Measurements from ENCODE around the gene ILF3. TPM values are rescaled to one million over a fixed set of nuclear protein-coding genes. Genes with fewer than 3 reads are reported as not detected.

ILF3 gene
- polyA plus RNA-seq, 1 experiment = 155 TPM

GRCh38 chr19:10624585-10624984 is 29.6 kb upstream of the ILF3 start:
- no peak for DNase-seq (ENCODE audit: low read depth, low spot score)
- CTCF ChIA-PET = no interaction called here
- Histone ChIP-seq H3K27ac (ENCODE audit: low read depth, low read length) (no peak overlapping the region), H3K9me3 (ENCODE audit: control insufficient read depth, insufficient read depth, low read length) (no peaks in the 10 kb centered on the region), H3K27me3 (ENCODE audit: control insufficient read depth, insufficient read depth, low read length) (no peaks in the 10 kb centered on the region), H3K4me3 (ENCODE audit: low read depth, low read length) (no peak overlapping the region; the same call in 1 of the 2 replicates)
- POLR2A ChIA-PET = no interaction called here
- TF ChIP-seq, protein P1, sequence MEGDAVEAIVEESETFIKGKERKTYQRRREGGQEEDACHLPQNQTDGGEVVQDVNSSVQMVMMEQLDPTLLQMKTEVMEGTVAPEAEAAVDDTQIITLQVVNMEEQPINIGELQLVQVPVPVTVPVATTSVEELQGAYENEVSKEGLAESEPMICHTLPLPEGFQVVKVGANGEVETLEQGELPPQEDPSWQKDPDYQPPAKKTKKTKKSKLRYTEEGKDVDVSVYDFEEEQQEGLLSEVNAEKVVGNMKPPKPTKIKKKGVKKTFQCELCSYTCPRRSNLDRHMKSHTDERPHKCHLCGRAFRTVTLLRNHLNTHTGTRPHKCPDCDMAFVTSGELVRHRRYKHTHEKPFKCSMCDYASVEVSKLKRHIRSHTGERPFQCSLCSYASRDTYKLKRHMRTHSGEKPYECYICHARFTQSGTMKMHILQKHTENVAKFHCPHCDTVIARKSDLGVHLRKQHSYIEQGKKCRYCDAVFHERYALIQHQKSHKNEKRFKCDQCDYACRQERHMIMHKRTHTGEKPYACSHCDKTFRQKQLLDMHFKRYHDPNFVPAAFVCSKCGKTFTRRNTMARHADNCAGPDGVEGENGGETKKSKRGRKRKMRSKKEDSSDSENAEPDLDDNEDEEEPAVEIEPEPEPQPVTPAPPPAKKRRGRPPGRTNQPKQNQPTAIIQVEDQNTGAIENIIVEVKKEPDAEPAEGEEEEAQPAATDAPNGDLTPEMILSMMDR (IDR thresholded peaks at IDR 0.05; ENCODE audit: low read depth, low read length) = no peak

DNA sequence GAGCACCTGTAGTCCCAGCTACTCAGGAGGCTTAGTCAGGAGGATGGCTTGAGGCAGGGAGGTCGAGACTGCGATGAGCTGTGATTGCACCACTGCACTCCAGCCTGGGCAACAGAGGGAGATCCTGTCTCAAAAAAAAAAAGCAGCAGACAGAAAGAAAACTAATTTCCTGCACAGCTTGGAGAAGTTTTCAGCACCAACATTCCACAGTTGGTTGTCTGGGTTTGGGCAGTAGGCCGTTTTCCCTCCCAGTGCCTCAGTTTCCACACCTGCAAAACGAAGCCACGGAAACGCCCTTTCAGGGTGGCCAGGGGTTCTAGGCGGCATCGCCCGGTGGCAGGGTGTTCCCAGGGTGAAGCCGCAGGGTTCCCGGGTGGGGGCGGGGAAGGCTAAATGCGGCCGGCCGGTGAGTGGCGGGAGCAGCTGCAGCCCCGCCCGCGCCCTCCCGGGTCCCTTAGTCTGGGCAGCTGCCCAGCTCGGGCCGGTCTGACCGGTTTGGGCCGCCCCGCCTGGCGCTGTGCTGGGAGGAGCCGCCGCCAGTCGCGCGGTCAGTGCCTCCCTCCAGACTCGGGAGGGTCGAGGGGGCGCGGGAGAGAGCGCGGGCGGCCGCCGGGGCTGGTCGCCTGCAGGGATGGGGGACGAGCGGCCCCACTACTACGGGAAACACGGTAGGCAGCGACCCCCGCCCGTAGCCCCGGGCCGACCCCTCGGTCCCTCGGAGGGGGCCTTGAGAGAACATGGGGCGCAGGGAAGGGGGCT is 29.0 kb upstream of the ILF3 start, which contains the start of gene SLC44A2:
TSS of gene SLC44A2 (plus strand) at position 551 of the 759 bp plus-strand sequence. CDS start at position 632, 81 bp downstream.
- ChIA-PET POLR2A (no interaction called here), CTCF (interaction anchor here (2.5 kb wide), 1 partner anchor 19 kb away, joined by 7 read pairs; no protein-coding TSS in a partner anchor)
- no peak within 1 kb of the TSS for H3K27ac ChIP-seq (ENCODE audit: low read depth, low read length)
- H3K27me3 ChIP-seq (ENCODE audit: control insufficient read depth, insufficient read depth, low read length) = no peaks in the 10 kb centered on the region
- peak within 1 kb of the TSS; percentile 62 for H3K4me3 ChIP-seq (ENCODE audit: low read depth, low read length)
- TF ChIP-seq, protein P1 (IDR thresholded peaks at IDR 0.05; ENCODE audit: low read depth, low read length) = no peak
- no peaks in the 10 kb centered on the region for H3K9me3 ChIP-seq (ENCODE audit: control insufficient read depth, insufficient read depth, low read length)
- no peak for DNase-seq (ENCODE audit: low read depth, low spot score)

DNA sequence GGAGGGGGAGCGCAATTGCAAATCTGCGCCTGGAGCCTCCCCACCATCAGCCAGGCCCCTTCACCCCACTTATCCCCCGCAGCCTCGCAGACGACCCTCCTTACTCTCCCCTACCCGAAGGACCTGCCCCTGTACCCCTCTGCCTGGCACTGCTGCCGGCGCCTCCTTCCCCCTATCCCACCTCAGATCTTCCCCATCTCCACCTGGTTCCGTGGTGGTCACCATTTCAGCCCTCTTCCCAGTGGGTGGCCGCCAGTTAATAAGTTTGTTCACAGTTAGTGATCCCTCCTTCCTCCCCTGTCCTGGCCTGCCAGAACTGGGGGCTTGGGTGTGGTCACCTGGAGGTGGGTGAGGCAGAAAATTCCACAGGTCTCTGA is 28.4 kb upstream of the ILF3 start:
- TF ChIP-seq, protein P1 (IDR thresholded peaks at IDR 0.05; ENCODE audit: low read depth, low read length) = no peak
- ChIA-PET CTCF (interaction anchor here (2.5 kb wide), 1 partner anchor 19 kb away, joined by 7 read pairs; no protein-coding TSS in a partner anchor), POLR2A (no interaction called here)
- H3K27me3 ChIP-seq (ENCODE audit: control insufficient read depth, insufficient read depth, low read length) = no peaks in the 10 kb centered on the region
- H3K4me3 ChIP-seq (ENCODE audit: low read depth, low read length) = peak overlapping the region; percentile 62
- DNase-seq (ENCODE audit: low read depth, low spot score) = no peak
- no peaks in the 10 kb centered on the region for H3K9me3 ChIP-seq (ENCODE audit: control insufficient read depth, insufficient read depth, low read length)
- H3K27ac ChIP-seq (ENCODE audit: low read depth, low read length) = no peak overlapping the region

GRCh38 chr19:10631874-10632273 is 22.3 kb upstream of the ILF3 start:
- TF ChIP-seq, protein P1 (IDR thresholded peaks at IDR 0.05; ENCODE audit: low read depth, low read length) = no peak
- Histone ChIP-seq H3K4me3 (ENCODE audit: low read depth, low read length) (no peak overlapping the region), H3K27me3 (ENCODE audit: control insufficient read depth, insufficient read depth, low read length) (no peaks in the 10 kb centered on the region), H3K27ac (ENCODE audit: low read depth, low read length) (no peak overlapping the region), H3K9me3 (ENCODE audit: control insufficient read depth, insufficient read depth, low read length) (no peaks in the 10 kb centered on the region; the same call in 1 of the 2 replicates)
- ChIA-PET POLR2A (no interaction called here), CTCF (no interaction called here)
- no peak for DNase-seq (ENCODE audit: low read depth, low spot score)

DNA sequence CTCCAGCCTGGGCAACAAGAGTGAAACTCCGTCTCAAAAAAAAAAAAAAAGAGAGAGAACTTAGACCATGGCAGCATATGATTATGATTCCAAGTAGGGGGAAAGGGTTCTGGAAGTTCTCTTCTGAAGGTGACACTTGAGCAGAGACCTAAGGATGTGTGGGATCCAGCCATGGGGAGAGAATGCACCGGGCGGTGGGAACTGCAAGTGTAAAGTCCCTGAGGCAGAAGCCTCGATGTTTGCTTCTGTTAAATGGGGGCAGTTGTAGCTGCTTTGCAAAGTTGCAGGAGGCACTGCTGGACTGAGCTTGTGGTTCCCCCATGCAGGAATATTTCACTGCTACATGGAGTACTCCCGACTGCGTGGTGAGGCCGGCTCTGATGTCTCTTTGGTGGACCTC is 19.7 kb upstream of the ILF3 start:
- Histone ChIP-seq H3K27ac (ENCODE audit: low read depth, low read length) (no peak overlapping the region), H3K9me3 (ENCODE audit: control insufficient read depth, insufficient read depth, low read length) (no peaks in the 10 kb centered on the region; the same call in 1 of the 2 replicates), H3K4me3 (ENCODE audit: low read depth, low read length) (no peak overlapping the region), H3K27me3 (ENCODE audit: control insufficient read depth, insufficient read depth, low read length) (no peaks in the 10 kb centered on the region)
- TF ChIP-seq, protein P1 (IDR thresholded peaks at IDR 0.05; ENCODE audit: low read depth, low read length) = no peak
- ChIA-PET CTCF (interaction anchor here (1.4 kb wide), 1 partner anchor 53 kb away, joined by 5 read pairs; no protein-coding TSS in a partner anchor), POLR2A (no interaction called here)
- no peak for DNase-seq (ENCODE audit: low read depth, low spot score)
